GM18507 (cell line): ENCODE measurements around the gene TBX5.
"Not testable (repeated sequence)": the region's sequence is repeated elsewhere in the genome, so short reads cannot be mapped to it uniquely, and the experiment has no call there.

ENCODE experiments used
- DNase-seq: peaks from one replicate; pipeline ENCODE4 v3.0.0; 2011; ENCODE audit warnings: low read depth; ENCODE audit not compliant: insufficient read length; ENCODE audit errors: extremely low spot score
- FAIRE-seq: peaks from 2 replicates; lab custom pipeline; 2011; peaks lifted over from hg19 to GRCh38; lab: Jason Lieb, UNC

Gene TBX5

GRCh38 chr12:114395233-114395632 is 10.7 kb downstream of the TBX5 start:
- DNase-seq = no peak
- FAIRE-seq = no peak

- FAIRE-seq (no peak), DNase-seq (no peak)
Observed at GRCh38 chr12:114393569-114393968, 12.4 kb downstream of the TBX5 start.

GRCh38 chr12:114392909-114393308 is 13.0 kb downstream of the TBX5 start:
- FAIRE-seq = no peak
- DNase-seq = no peak

- FAIRE-seq (no peak), DNase-seq (no peak)
Observed at GRCh38 chr12:114391088-114391487, 14.9 kb downstream of the TBX5 start.

- FAIRE-seq = no peak
- DNase-seq = no peak
Observed at GRCh38 chr12:114384739-114385138, 21.2 kb downstream of the TBX5 start.

GRCh38 chr12:114381177-114381576 is 24.8 kb downstream of the TBX5 start:
- FAIRE-seq = no peak

GRCh38 chr12:114371733-114372132 is 34.2 kb downstream of the TBX5 start:
- no peak for FAIRE-seq
- no peak for DNase-seq

More at GRCh38 chr12:114381177-114381576, 24.8 kb downstream of the TBX5 start:
- DNase-seq = no peak

- DNase-seq = no peak
Observed at GRCh38 chr12:114371250-114371649, 34.7 kb downstream of the TBX5 start.

GRCh38 chr12:114368685-114369452 is 37.1 kb downstream of the TBX5 start:
- no peak for FAIRE-seq

More at GRCh38 chr12:114371250-114371649, 34.7 kb downstream of the TBX5 start:
- no peak for FAIRE-seq

GRCh38 chr12:114361992-114362391 is 44.0 kb downstream of the TBX5 start:
- DNase-seq (no peak), FAIRE-seq (no peak)

More at GRCh38 chr12:114368685-114369452, 37.1 kb downstream of the TBX5 start:
- DNase-seq = no peak

GRCh38 chr12:114361545-114361944 is 44.4 kb downstream of the TBX5 start:
- FAIRE-seq (no peak), DNase-seq (no peak)

GRCh38 chr12:114360485-114360884 is 45.5 kb downstream of the TBX5 start:
- no peak for DNase-seq
- FAIRE-seq = no peak

- no peak for DNase-seq
Observed at GRCh38 chr12:114355389-114356088, 50.4 kb downstream of the TBX5 start.

GRCh38 chr12:114349239-114349638 is 56.7 kb downstream of the TBX5 start:
- not testable (repeated sequence) for FAIRE-seq

More at GRCh38 chr12:114355389-114356088, 50.4 kb downstream of the TBX5 start:
- no peak for FAIRE-seq

GRCh38 chr12:114347861-114348260 is 58.1 kb downstream of the TBX5 start:
- no peak for DNase-seq
- no peak for FAIRE-seq

More at GRCh38 chr12:114349239-114349638, 56.7 kb downstream of the TBX5 start:
- not testable (repeated sequence) for DNase-seq

- FAIRE-seq (no peak), DNase-seq (no peak)
Observed at GRCh38 chr12:114344831-114345230, 61.1 kb downstream of the TBX5 start.

- no peak for DNase-seq
- FAIRE-seq = no peak
Observed at GRCh38 chr12:114344303-114344663, 61.7 kb downstream of the TBX5 start.

GRCh38 chr12:114343585-114344302 is 62.2 kb downstream of the TBX5 start:
- no peak for DNase-seq
- no peak for FAIRE-seq

GRCh38 chr12:114342656-114343055 is 63.3 kb downstream of the TBX5 start:
- no peak for FAIRE-seq
- DNase-seq = no peak

GRCh38 chr12:114341635-114342034 is 64.3 kb downstream of the TBX5 start:
- DNase-seq (no peak), FAIRE-seq (no peak)
